ENCODE data around the gene PAH. TPM values are rescaled to one million over a fixed set of nuclear protein-coding genes. Genes with fewer than 3 reads are reported as not detected.

Gene PAH
- not detected in 2 replicates for total RNA-seq (2014; rRNA removed; shearing (Covaris generic))

DNA sequence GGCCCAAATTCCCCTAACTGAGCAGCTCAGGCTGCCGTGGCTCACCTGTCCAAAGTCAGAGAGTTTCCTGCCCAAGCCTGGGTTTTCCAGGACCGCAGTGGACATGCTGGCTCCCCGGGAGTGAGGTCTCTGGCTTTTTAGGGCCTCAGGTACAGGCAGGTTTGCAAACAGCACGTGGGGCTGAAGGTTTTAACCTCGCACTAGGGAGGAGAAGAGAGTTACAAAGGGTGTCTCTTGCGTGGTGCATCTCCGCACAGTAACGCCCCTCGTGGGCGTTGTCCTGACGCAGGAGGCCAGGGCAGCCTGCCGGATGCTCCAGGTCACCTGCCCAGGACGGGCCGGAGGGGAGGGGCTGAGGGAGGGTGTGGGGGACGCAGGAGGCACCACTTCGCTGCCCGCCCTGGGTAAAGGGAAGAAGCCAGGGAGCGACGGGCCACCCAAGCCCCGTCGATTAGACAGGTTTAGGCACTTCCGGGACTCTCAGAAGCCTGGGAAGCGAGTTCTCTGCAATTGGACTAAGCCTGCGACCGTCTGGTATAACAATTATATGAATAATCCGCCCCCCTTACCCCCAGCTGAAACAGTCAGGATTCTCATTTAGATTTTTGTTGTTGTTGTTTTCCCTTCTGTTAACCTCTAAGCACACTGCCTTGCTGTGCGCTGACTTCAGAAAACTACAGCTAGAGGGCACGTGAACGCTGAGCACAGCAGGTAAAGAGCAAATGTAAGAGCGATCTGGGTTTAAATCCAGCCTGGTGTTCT is at the start of gene PAH:
Gene PAH, minus strand, starts transcription at position 219 of the 762 bp plus-strand sequence. Its CDS starts 114 bp downstream, at position 105.
- Histone ChIP-seq H3K27ac (no peak within 1 kb of the TSS), H3K4me1 (replicated peaks) (no peaks in the 10 kb centered on the region), H3K27me3 (replicated peaks) (no peaks in the 10 kb centered on the region), H3K4me3 (no peak within 1 kb of the TSS), H3K9me3 (replicated peaks) (no peaks in the 10 kb centered on the region), H3K36me3 (no peaks in the 10 kb centered on the region)
- no peak for DNase-seq (ENCODE audit: low read depth in 1 of 2, low spot score in 2 of 2)

DNA sequence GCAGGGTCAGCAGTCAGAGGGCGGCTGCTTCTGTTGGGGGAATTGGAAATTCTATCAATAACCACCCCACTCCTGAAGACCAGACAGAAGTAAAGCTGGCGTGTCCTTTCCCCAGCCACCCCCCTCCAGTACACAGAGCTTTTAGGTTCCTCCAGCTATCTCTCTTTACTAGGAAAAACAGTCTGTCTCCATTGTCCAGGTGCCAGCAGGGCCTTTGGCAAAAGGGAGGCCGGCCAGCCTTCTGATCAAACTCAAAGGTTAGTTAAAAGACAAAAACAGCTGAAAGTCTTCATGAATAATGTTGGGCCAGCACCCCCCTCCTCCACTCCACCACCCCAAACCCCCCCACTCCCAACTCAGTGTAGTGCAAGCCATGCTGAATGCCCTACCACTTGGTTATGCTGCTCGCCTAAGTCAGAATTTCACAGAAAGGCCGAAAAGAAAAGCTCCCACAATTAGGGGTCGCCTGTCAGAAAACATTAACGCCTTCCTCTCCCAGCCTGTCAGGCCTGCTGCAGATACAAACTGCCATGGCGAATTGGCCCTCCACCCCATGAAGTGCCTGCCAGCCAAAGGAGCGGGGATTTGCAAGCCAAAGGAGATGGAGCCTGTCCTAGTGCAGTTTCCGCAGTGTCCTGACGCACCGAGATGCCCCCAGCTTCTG is 49.3 kb upstream of the PAH start:
- H3K36me3 ChIP-seq, result no peaks in the 10 kb centered on the region
- H3K9me3 ChIP-seq (replicated peaks), result no peaks in the 10 kb centered on the region
- peaks cover 40% of the 10 kb centered on the region for H3K27me3 ChIP-seq (replicated peaks)
- H3K4me1 ChIP-seq (replicated peaks), result no peaks in the 10 kb centered on the region
- H3K27ac ChIP-seq, result no peak overlapping the region
- no peak for DNase-seq (ENCODE audit: low read depth in 1 of 2, low spot score in 2 of 2)
- H3K4me3 ChIP-seq, result no peak overlapping the region

DNA sequence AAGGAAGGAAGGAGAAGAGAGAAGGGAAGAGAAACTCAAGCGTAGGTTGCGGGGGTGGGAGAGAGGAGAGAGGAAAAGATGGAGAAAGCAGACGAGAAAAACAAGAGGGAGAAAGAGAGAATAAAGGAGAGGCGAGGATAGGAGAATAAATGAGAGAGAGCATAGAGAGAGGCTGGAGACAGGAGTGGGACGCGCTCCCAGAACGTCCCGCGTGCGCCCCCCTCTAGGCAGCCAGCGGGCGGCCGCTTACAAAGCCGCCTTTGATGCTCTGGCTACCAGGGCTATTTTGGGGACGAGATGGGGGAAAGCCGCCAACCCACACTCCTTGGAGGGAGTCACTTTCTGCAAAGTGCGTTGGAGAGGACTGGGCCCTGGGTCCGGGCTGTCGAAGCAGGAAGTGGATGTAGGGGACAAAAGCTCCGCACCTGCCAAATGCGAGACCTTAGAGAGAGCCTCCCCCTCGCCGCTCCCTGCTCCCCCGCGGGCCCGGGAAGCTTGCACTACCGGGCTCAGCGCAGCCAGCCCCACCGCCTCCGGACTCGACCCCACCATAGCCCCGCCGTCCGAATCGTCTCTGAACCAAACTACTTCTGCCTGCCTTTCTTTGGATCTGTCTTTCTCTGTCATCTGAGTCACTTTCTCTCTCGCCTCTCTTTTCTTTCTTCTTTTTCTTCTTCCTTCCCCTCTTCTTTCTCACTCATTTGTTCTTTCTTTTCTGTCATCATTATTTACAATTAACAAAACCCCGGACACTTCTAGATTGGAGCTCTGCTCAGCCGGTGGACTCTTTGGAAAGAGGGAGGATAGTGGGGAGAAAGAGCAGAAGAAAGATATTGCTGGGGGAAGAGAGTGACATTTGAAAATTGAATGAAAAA is 48.5 kb upstream of the PAH start:
- Histone ChIP-seq H3K4me1 (replicated peaks) (no peaks in the 10 kb centered on the region), H3K36me3 (no peaks in the 10 kb centered on the region), H3K4me3 (no peak overlapping the region), H3K27ac (no peak overlapping the region), H3K27me3 (replicated peaks) (peaks cover 48% of the 10 kb centered on the region), H3K9me3 (replicated peaks) (no peaks in the 10 kb centered on the region)
- no peak for DNase-seq (ENCODE audit: low read depth in 1 of 2, low spot score in 2 of 2)

DNA sequence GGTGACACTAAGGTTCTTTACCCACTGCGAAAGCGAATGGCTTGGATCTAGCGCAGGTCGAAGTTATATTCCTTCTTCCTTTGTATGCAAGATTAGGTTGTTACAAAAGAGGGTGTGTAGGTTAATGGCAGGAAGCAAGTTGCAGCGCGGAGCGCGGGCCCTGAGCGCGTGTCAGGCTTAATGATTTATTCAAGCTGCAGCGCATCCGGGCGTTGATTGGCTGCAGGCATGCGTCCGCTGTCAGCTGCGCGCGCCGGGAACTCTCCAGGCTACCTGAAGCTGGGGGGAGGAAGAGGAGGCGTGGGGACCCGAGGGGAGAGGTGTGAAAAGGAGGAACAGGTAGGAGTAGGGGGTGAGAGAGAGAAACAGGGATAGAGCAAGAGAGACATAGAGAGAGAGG is 47.8 kb upstream of the PAH start:
- Histone ChIP-seq H3K9me3 (replicated peaks) (no peaks in the 10 kb centered on the region), H3K27me3 (replicated peaks) (peaks cover 54% of the 10 kb centered on the region), H3K36me3 (no peaks in the 10 kb centered on the region), H3K4me3 (no peak overlapping the region), H3K4me1 (replicated peaks) (no peaks in the 10 kb centered on the region), H3K27ac (no peak overlapping the region)
- no peak for DNase-seq (ENCODE audit: low read depth in 1 of 2, low spot score in 2 of 2)

DNA sequence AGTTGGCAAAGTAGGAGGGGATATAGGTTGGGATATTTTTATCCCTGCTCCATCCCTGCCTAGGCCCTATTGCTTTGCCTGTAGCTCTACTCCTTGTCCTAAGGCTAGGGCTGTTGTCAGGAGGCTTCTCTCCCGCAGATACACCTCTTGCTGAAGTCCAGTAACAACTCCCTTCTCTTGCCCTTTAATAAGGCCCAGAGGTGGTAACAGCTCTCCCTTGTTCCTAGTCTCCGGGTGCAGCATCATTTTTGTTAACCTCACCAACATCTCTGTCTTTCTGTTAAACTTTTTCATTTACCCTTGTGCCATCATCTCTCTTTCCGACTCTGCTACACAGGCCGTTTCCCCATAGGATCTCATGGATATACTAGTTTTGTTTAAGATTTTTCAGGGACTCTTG is 46.8 kb upstream of the PAH start:
- no peaks in the 10 kb centered on the region for H3K4me1 ChIP-seq (replicated peaks)
- H3K27me3 ChIP-seq (replicated peaks), result peaks cover 61% of the 10 kb centered on the region
- no peak overlapping the region for H3K4me3 ChIP-seq
- H3K27ac ChIP-seq, result no peak overlapping the region
- H3K36me3 ChIP-seq, result no peaks in the 10 kb centered on the region
- no peaks in the 10 kb centered on the region for H3K9me3 ChIP-seq (replicated peaks)
- no peak for DNase-seq (ENCODE audit: low read depth in 1 of 2, low spot score in 2 of 2)

DNA sequence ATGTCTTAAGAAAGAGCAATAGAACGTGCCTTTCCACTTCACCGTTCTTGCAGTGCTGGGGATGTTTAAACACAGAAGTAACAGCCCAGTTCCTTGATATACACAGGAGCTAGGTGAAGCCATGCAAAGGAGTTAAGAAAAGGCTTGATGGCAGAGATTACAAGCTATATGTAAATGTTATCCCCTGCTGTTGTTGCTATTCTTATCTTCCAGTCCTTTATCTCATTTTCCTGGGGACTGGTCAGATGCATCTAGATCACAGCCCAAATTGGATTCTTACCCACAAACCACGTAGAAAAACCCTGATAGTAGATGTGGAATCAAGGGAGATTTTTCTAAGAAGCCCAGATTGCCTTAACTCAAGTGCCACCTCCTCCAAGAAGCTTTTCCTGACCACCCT is 45.9 kb upstream of the PAH start:
- Histone ChIP-seq H3K36me3 (no peaks in the 10 kb centered on the region), H3K27me3 (replicated peaks) (peaks cover 63% of the 10 kb centered on the region), H3K4me3 (no peak overlapping the region), H3K4me1 (replicated peaks) (peaks cover 4% of the 10 kb centered on the region; the same call in 1 of the 2 replicates), H3K27ac (no peak overlapping the region), H3K9me3 (replicated peaks) (peaks cover 7% of the 10 kb centered on the region; the same call in 1 of the 2 replicates)
- no peak for DNase-seq (ENCODE audit: low read depth in 1 of 2, low spot score in 2 of 2)

DNA sequence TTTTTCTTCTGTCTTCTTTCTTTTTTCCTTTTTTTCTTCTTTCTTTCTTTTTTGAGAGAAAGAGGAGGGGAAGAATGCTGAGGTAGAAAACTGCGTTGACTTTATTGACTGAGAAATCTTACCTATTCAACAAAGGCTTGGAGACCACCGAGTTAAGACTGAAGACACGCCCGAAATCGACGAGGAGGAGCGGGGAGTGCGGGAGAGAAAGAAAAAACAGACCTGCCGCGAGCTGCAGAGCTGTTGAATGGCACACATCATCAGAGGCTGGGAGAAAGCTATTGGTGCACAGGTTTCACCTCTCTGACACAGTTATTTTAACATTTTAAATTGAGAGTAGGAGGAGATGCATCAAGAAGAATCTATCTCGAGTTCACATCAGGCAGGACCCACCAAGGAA is 45.5 kb upstream of the PAH start:
- Histone ChIP-seq H3K27ac (no peak overlapping the region), H3K4me3 (no peak overlapping the region), H3K36me3 (no peaks in the 10 kb centered on the region), H3K27me3 (replicated peaks) (peaks cover 67% of the 10 kb centered on the region), H3K9me3 (replicated peaks) (peaks cover 7% of the 10 kb centered on the region; the same call in 1 of the 2 replicates), H3K4me1 (replicated peaks) (peaks cover 4% of the 10 kb centered on the region; the same call in 1 of the 2 replicates)
- no peak for DNase-seq (ENCODE audit: low read depth in 1 of 2, low spot score in 2 of 2)

DNA sequence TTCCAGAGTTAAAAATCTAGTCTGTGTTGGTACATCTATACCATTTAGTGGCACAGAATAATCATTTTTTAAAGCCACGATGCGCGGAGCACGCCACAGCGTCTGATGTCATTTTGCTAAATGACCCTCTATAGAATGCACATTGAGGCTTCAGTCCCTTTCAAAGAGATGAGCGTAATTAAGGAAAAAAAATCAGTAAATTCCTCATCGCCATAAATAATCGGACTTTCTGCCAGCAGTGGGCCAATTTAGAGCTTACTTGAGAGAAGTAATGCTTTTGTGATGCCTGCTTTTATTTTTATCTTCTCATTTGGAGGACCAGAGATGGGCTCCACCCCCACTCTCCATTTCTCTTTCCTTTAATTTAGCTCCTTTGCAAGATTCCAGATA is 44.4 kb upstream of the PAH start:
- Histone ChIP-seq H3K36me3 (no peaks in the 10 kb centered on the region), H3K27ac (no peak overlapping the region), H3K4me3 (no peak overlapping the region), H3K27me3 (replicated peaks) (peaks cover 72% of the 10 kb centered on the region), H3K4me1 (replicated peaks) (peaks cover 4% of the 10 kb centered on the region; the same call in 1 of the 2 replicates), H3K9me3 (replicated peaks) (peaks cover 7% of the 10 kb centered on the region; the same call in 1 of the 2 replicates)
- DNase-seq (ENCODE audit: low read depth in 1 of 2, low spot score in 2 of 2), result no peak

DNA sequence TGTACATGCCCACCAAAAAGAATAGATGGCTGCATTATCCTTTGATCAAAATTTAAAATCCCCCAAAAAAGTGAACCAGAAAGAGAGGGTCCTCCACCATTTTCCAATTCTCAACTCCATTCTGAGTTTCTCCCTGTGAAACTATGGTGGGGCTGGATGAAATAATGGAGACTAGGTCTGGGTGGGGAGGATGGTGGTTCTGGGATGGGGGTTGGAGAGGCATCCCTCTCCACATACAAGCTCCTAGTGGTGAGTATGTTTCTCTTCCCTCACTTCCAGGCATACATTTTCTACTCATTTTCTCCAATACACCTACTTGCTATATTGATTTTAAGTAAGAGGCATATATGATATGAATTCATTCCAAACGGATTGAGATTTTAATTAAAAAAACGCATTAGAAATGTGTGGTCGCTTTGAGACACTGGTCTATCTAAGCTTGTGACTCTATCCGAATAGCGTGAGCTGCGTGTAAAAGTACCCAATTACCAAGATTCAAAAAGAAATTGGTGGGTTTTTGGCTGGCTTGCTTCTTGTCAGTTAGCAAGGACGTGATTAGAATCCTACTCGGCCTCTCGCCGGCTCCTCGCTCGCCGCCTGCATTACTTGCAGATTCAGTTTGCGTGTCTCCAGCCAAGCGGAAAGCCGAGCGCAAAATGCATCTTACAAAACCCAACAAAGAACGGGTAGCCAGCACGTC is 43.9 kb upstream of the PAH start:
- Histone ChIP-seq H3K27ac (no peak overlapping the region), H3K4me3 (no peak overlapping the region), H3K36me3 (no peaks in the 10 kb centered on the region), H3K4me1 (replicated peaks) (peaks cover 4% of the 10 kb centered on the region; the same call in 1 of the 2 replicates), H3K27me3 (replicated peaks) (peaks cover 74% of the 10 kb centered on the region), H3K9me3 (replicated peaks) (peaks cover 7% of the 10 kb centered on the region; the same call in 1 of the 2 replicates)
- no peak for DNase-seq (ENCODE audit: low read depth in 1 of 2, low spot score in 2 of 2)

DNA sequence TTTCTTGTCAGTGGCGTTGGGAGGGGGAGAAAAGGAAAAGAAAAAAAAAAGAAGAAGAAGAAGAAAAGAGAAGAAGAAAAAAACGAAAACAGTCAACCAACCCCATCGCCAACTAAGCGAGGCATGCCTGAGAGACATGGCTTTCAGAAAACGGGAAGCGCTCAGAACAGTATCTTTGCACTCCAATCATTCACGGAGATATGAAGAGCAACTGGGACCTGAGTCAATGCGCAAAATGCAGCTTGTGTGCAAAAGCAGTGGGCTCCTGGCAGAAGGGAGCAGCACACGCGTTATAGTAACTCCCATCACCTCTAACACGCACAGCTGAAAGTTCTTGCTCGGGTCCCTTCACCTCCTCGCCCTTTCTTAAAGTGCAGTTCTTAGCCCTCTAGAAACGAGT is 42.3 kb upstream of the PAH start:
- H3K27ac ChIP-seq, result no peak overlapping the region
- H3K27me3 ChIP-seq (replicated peaks), result peaks cover 74% of the 10 kb centered on the region
- peaks cover 7% of the 10 kb centered on the region; the same call in 1 of the 2 replicates for H3K9me3 ChIP-seq (replicated peaks)
- no peak for DNase-seq (ENCODE audit: low read depth in 1 of 2, low spot score in 2 of 2)
- H3K4me3 ChIP-seq, result no peak overlapping the region
- H3K4me1 ChIP-seq (replicated peaks), result peaks cover 4% of the 10 kb centered on the region; the same call in 1 of the 2 replicates
- no peaks in the 10 kb centered on the region for H3K36me3 ChIP-seq

DNA sequence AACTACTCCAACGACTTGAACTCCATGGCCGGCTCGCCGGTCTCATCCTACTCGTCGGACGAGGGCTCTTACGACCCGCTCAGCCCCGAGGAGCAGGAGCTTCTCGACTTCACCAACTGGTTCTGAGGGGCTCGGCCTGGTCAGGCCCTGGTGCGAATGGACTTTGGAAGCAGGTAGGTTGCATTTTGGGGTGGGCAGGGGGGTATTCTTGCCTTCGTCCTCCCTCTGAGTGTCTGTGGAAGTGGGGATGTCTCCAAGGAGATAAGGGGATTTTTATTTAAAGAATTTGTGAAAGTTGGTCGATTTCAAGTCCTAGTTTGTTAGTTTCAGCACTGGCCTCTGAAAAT is 41.8 kb upstream of the PAH start:
- H3K4me1 ChIP-seq (replicated peaks), result peaks cover 4% of the 10 kb centered on the region; the same call in 1 of the 2 replicates
- peaks cover 7% of the 10 kb centered on the region; the same call in 1 of the 2 replicates for H3K9me3 ChIP-seq (replicated peaks)
- no peak overlapping the region for H3K27ac ChIP-seq
- no peaks in the 10 kb centered on the region for H3K36me3 ChIP-seq
- H3K27me3 ChIP-seq (replicated peaks), result peaks cover 71% of the 10 kb centered on the region
- no peak for DNase-seq (ENCODE audit: low read depth in 1 of 2, low spot score in 2 of 2)
- no peak overlapping the region for H3K4me3 ChIP-seq

DNA sequence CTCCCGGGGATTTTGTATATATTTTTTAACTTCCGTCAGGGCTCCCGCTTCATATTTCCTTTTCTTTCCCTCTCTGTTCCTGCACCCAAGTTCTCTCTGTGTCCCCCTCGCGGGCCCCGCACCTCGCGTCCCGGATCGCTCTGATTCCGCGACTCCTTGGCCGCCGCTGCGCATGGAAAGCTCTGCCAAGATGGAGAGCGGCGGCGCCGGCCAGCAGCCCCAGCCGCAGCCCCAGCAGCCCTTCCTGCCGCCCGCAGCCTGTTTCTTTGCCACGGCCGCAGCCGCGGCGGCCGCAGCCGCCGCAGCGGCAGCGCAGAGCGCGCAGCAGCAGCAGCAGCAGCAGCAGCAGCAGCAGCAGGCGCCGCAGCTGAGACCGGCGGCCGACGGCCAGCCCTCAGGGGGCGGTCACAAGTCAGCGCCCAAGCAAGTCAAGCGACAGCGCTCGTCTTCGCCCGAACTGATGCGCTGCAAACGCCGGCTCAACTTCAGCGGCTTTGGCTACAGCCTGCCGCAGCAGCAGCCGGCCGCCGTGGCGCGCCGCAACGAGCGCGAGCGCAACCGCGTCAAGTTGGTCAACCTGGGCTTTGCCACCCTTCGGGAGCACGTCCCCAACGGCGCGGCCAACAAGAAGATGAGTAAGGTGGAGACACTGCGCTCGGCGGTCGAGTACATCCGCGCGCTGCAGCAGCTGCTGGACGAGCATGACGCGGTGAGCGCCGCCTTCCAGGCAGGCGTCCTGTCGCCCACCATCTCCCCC is 41.2 kb upstream of the PAH start:
- no peaks in the 10 kb centered on the region for H3K36me3 ChIP-seq
- peak in 1 of 2 experiments; percentile 5 for DNase-seq (ENCODE audit: low read depth in 1 of 2, low spot score in 2 of 2)
- H3K9me3 ChIP-seq (replicated peaks), result peaks cover 7% of the 10 kb centered on the region; the same call in 1 of the 2 replicates
- no peak overlapping the region for H3K27ac ChIP-seq
- peaks cover 72% of the 10 kb centered on the region for H3K27me3 ChIP-seq (replicated peaks)
- peaks cover 4% of the 10 kb centered on the region; the same call in 1 of the 2 replicates for H3K4me1 ChIP-seq (replicated peaks)
- peak overlapping the region; percentile 16 for H3K4me3 ChIP-seq
